ENCODE measurements around the gene NONO. TPM values are rescaled to one million over a fixed set of nuclear protein-coding genes. Genes with fewer than 3 reads are reported as not detected.

The NONO gene
- polyA plus RNA-seq, 1 donor from 2014 or later: 444 TPM

DNA sequence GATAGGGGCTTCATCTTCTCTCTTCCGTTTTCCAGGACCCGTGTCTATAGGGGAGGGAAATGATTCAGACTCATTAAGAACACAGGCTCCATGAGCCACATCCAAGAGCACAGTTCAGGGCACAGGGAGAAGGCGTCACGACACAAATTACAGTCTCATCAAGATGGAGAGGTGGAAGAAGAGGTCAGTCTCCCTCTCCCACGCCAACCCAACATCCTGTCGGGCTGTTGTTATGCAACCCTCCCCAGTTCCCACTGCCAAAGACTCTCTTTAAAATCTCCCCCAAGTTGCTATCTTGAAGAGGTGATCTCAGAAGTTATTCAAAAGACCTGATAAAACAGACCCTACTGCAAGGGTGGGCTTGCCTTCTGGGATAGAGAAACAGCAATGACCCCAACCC, 42.1 kb upstream of the NONO start:
- Histone ChIP-seq H3K27ac (ENCODE audit: low read length) (no peak overlapping the region), H3K9me3 (ENCODE audit: low read length) (no peaks in the 10 kb centered on the region), H3K9ac (ENCODE audit: low read length) (no peak overlapping the region), H3K36me3 (ENCODE audit: insufficient read depth, low read length) (no peaks in the 10 kb centered on the region), H3F3A (ENCODE audit: insufficient read depth, low read length, poor library complexity, severe bottlenecking) (no peaks in the 10 kb centered on the region), H3K27me3 (ENCODE audit: insufficient read depth, low read depth, low read length) (no peaks in the 10 kb centered on the region), H3K9me2 (ENCODE audit: insufficient read depth, low read length) (no peaks in the 10 kb centered on the region), H3K4me3 (ENCODE audit: low read length) (no peak overlapping the region), H3K79me2 (replicated peaks; ENCODE audit: insufficient read depth, low read length) (no peaks in the 10 kb centered on the region), H4K20me1 (ENCODE audit: insufficient read depth) (no peaks in the 10 kb centered on the region), H2AFZ (ENCODE audit: low read depth, low read length) (no peak overlapping the region), H3K4me2 (ENCODE audit: low read length) (no peak overlapping the region)
- TF ChIP-seq MXI1 (conservative IDR thresholded peaks at IDR 0.05; ENCODE audit: poor library complexity, severe bottlenecking): no peak
- no peak for TF ChIP-seq TAF1 (IDR thresholded peaks at IDR 0.05; ENCODE audit: low read depth)
- TF ChIP-seq SMC3 (conservative IDR thresholded peaks at IDR 0.05; ENCODE audit: poor library complexity): no peak
- no peak for TF ChIP-seq EP300 (conservative IDR thresholded peaks at IDR 0.05; ENCODE audit: poor library complexity, severe bottlenecking)
- no peak for TF ChIP-seq CTCF (IDR thresholded peaks at IDR 0.05; ENCODE audit: poor library complexity, severe bottlenecking)
- no peak for TF ChIP-seq REST (IDR thresholded peaks at IDR 0.05; ENCODE audit: borderline replicate concordance)
- TF ChIP-seq RAD21 (conservative IDR thresholded peaks at IDR 0.05): no peak
- TF ChIP-seq EZH2 (IDR thresholded peaks at IDR 0.05; ENCODE audit: borderline replicate concordance, insufficient read depth, low read length, poor library complexity, severe bottlenecking): no peak
- no peak for TF ChIP-seq POLR2AphosphoS5 (IDR thresholded peaks at IDR 0.05)

DNA sequence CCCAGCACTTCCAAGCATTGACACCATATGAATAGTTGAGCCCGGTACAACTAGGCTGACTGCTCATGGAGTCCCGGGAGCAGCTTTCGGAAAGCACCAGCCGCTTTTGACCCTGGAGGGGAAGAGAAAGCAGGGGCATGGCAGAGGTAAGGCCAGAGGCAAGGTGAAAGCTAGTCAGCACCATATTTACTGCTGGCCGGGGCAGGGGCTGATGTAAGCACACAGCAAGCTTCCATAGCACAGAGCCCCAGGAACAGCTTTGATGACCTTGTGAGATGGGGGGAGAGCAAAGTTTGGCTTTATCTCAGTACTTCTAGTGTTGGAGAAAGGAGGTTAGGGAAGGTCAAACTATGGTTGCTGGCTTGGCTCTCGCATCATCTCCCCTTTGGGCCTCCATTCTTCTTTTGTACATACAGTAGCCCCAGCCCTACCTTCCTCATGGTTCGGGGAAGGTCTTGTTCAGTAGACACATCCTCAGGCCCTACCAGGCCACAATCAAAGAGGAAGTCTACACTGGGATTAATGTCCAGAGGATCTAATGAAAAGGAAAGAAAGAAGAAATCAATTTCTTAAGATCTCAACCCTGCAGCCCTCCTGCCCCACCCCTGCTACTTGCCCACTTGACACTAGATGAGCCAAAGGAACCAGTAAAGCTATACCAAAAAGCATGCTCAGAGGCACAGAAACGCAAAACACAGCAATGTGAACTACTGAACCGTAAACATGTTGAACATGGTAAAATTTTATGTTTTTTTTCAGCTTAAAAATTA, 38.9 kb upstream of the NONO start:
- no peaks in the 10 kb centered on the region for H4K20me1 ChIP-seq (ENCODE audit: insufficient read depth)
- H2AFZ ChIP-seq (ENCODE audit: low read depth, low read length): no peak overlapping the region
- no peak overlapping the region for H3K27ac ChIP-seq (ENCODE audit: low read length)
- H3K79me2 ChIP-seq (replicated peaks; ENCODE audit: insufficient read depth, low read length): no peaks in the 10 kb centered on the region
- H3K9me3 ChIP-seq (ENCODE audit: low read length): no peaks in the 10 kb centered on the region
- H3K27me3 ChIP-seq (ENCODE audit: insufficient read depth, low read depth, low read length): no peaks in the 10 kb centered on the region
- H3F3A ChIP-seq (ENCODE audit: insufficient read depth, low read length, poor library complexity, severe bottlenecking): no peaks in the 10 kb centered on the region
- no peak for TF ChIP-seq SMC3 (conservative IDR thresholded peaks at IDR 0.05; ENCODE audit: poor library complexity)
- no peak for TF ChIP-seq POLR2AphosphoS5 (IDR thresholded peaks at IDR 0.05)
- no peak for TF ChIP-seq EP300 (conservative IDR thresholded peaks at IDR 0.05; ENCODE audit: poor library complexity, severe bottlenecking)
- TF ChIP-seq RAD21 (conservative IDR thresholded peaks at IDR 0.05): no peak
- no peak for TF ChIP-seq MXI1 (conservative IDR thresholded peaks at IDR 0.05; ENCODE audit: poor library complexity, severe bottlenecking)
- TF ChIP-seq REST (IDR thresholded peaks at IDR 0.05; ENCODE audit: borderline replicate concordance): no peak
- TF ChIP-seq CTCF (IDR thresholded peaks at IDR 0.05; ENCODE audit: poor library complexity, severe bottlenecking): no peak
- TF ChIP-seq EZH2 (IDR thresholded peaks at IDR 0.05; ENCODE audit: borderline replicate concordance, insufficient read depth, low read length, poor library complexity, severe bottlenecking): no peak
- TF ChIP-seq TAF1 (IDR thresholded peaks at IDR 0.05; ENCODE audit: low read depth): no peak
- H3K4me2 ChIP-seq (ENCODE audit: low read length): no peak overlapping the region
- no peak overlapping the region for H3K9ac ChIP-seq (ENCODE audit: low read length)
- no peak overlapping the region for H3K4me3 ChIP-seq (ENCODE audit: low read length)
- H3K36me3 ChIP-seq (ENCODE audit: insufficient read depth, low read length): no peaks in the 10 kb centered on the region
- no peaks in the 10 kb centered on the region for H3K9me2 ChIP-seq (ENCODE audit: insufficient read depth, low read length)

Measured in neural cell (in vitro differentiated cells).